OCI-LY3 (cell line): Measurements from ENCODE around the gene GHR.

Experiments
- H2AFZ ChIP-seq: fragments of 200-600, 300-600 bp; shearing (Covaris generic); 2 replicates; pipeline ENCODE4 v1.6.0; 2014; ENCODE audit warnings: antibody characterized with exemption, low read depth, low read length
- H3K27ac ChIP-seq: fragments of 200-600, 300-600 bp; sonication (generic); 2 replicates; pipeline ENCODE4 v1.5.1; 2014; ENCODE audit warnings: mild to moderate bottlenecking, low read length, moderate library complexity, mixed read lengths
- H3K27me3 ChIP-seq: fragments of 200-600, 300-600 bp; sonication (generic); 2 replicates; pipeline ENCODE4 v1.6.1; 2014; ENCODE audit warnings: low read depth, low read length, mixed read lengths
- H3K36me3 ChIP-seq: fragments of 200-600, 300-600 bp; sonication (generic); replicated peaks from 2 replicates; pipeline ENCODE3; 2014; ENCODE audit warnings: low read depth, low read length, mixed read lengths
- H3K4me1 ChIP-seq: fragments of 300-600, 200-600 bp; sonication (generic); 2 replicates; pipeline ENCODE4 v1.6.1; 2014; ENCODE audit warnings: low read length, mixed read lengths
- H3K4me2 ChIP-seq: fragments of 200-600, 300-600 bp; sonication (generic); 2 replicates; pipeline ENCODE4 v1.6.1; 2014; ENCODE audit warnings: low read length, mixed read lengths
- H3K4me3 ChIP-seq: fragments of 300-600, 200-600 bp; sonication (generic); 2 replicates; pipeline ENCODE4 v1.5.1; 2014; ENCODE audit warnings: antibody characterized with exemption, mild to moderate bottlenecking, low read length, moderate library complexity
- H3K79me2 ChIP-seq: fragments of 300-600, 200-600 bp; shearing (Covaris generic); 2 replicates; pipeline ENCODE4 v1.6.1; 2014; ENCODE audit warnings: mild to moderate bottlenecking, low read length, mixed read lengths
- H3K9ac ChIP-seq: fragments of 300-600, 200-600 bp; shearing (Covaris generic); 2 replicates; pipeline ENCODE4 v1.6.0; 2014; ENCODE audit warnings: mild to moderate bottlenecking, low read length, moderate library complexity
- H3K9me3 ChIP-seq: fragments of 200-600, 300-600 bp; shearing (Covaris generic); 2 replicates; pipeline ENCODE4 v1.6.1; 2014; ENCODE audit warnings: low read length, mixed read lengths; ENCODE audit not compliant: insufficient read depth
- H4K20me1 ChIP-seq: fragments of 200-600, 300-600 bp; sonication (generic); 2 replicates; pipeline ENCODE4 v1.6.1; 2016; ENCODE audit warnings: low read length, mixed read lengths; ENCODE audit not compliant: insufficient read depth
- EZH2phosphoT487 ChIP-seq: fragments of 200-600 bp; shearing (Covaris generic); IDR thresholded peaks from 2 replicates; pipeline ENCODE4 v1.6.1; 2018; ENCODE audit warnings: antibody characterized with exemption, mixed run types, low read depth
- TF ChIP-seq, protein P1 (sequence below): fragments of 200-600, 300-600 bp; sonication (generic); IDR thresholded peaks from 2 replicates; pipeline ENCODE4 v1.5.1; 2014; ENCODE audit warnings: antibody characterized with exemption, low read length, low read depth

The GHR gene

DNA sequence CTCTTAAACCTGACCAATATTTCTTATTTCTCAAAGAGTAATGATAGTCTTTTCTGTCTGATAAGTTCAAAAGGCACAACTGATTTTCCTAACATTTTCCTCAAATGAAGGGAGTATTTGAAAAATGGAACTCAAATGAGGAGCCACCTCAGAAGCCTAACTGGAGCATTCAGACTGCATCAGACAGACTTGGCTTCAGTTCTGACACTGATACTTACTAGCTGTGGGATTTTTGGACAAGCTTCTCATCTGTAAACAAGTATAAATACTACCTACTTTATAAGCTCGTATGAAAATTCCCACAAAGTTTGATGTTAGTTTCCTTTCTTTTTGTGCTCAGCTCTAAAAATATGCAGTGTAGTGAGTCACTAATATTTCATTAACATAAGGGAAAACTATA lies 225.7 kb downstream of the GHR start:
- Histone ChIP-seq H3K36me3 (no peaks in the 10 kb centered on the region), H3K4me1 (no peaks in the 10 kb centered on the region), H3K27ac (no peak overlapping the region), H3K4me3 (no peak overlapping the region), H3K9ac (no peak overlapping the region), H3K79me2 (no peaks in the 10 kb centered on the region), H3K27me3 (no peaks in the 10 kb centered on the region), H3K4me2 (no peak overlapping the region), H2AFZ (no peak overlapping the region), H3K9me3 (no peaks in the 10 kb centered on the region), H4K20me1 (no peaks in the 10 kb centered on the region)
- TF ChIP-seq, protein P1, sequence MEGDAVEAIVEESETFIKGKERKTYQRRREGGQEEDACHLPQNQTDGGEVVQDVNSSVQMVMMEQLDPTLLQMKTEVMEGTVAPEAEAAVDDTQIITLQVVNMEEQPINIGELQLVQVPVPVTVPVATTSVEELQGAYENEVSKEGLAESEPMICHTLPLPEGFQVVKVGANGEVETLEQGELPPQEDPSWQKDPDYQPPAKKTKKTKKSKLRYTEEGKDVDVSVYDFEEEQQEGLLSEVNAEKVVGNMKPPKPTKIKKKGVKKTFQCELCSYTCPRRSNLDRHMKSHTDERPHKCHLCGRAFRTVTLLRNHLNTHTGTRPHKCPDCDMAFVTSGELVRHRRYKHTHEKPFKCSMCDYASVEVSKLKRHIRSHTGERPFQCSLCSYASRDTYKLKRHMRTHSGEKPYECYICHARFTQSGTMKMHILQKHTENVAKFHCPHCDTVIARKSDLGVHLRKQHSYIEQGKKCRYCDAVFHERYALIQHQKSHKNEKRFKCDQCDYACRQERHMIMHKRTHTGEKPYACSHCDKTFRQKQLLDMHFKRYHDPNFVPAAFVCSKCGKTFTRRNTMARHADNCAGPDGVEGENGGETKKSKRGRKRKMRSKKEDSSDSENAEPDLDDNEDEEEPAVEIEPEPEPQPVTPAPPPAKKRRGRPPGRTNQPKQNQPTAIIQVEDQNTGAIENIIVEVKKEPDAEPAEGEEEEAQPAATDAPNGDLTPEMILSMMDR = no peak
- no peak for TF ChIP-seq EZH2phosphoT487

DNA sequence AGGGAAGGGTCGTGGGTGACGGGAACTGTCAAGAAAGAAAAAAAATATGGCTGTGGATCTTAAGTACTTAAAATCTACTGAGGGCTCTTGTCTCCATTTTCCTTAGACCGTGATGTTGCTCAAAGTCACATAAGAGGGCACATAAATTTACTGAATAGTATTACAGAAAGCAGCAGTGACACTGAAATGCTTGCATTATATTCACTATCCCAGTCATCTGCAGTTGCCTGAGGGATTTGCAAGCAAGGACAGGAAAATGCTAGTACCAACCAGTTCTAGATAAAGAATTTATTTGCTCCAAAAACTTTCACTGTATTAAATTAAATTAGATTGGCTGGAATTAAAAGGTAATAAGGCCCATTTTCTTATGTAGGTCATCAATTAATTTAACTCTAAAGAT lies 226.8 kb downstream of the GHR start:
- TF ChIP-seq EZH2phosphoT487 = no peak
- TF ChIP-seq, protein P1 = no peak
- Histone ChIP-seq H3K27ac (no peak overlapping the region), H3K4me3 (no peak overlapping the region), H3K27me3 (no peaks in the 10 kb centered on the region), H2AFZ (no peak overlapping the region), H4K20me1 (no peaks in the 10 kb centered on the region), H3K9me3 (no peaks in the 10 kb centered on the region), H3K79me2 (no peaks in the 10 kb centered on the region), H3K4me2 (no peak overlapping the region), H3K9ac (no peak overlapping the region), H3K4me1 (no peaks in the 10 kb centered on the region), H3K36me3 (no peaks in the 10 kb centered on the region)

DNA sequence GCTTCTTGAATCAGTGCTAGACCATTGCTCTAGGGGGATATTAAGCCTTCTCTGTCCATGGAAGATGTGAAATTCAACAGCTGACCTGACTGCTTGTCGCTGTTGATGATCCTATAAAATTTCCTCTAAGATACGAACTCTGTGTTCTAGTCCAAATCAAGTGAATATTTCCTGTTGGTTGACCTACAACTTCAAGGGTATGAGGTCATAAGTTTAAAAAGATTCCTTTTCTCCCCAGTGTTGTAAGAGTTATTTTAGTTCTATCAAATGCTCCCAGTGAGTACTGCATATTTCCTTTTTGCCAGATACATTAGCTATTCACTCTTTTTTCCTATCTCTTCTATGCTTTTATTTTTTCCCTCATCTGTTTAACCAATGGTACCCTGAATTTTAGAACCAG lies 230.5 kb downstream of the GHR start:
- H3K36me3 ChIP-seq = no peaks in the 10 kb centered on the region
- no peak overlapping the region for H3K4me3 ChIP-seq
- H3K79me2 ChIP-seq = no peaks in the 10 kb centered on the region
- TF ChIP-seq, protein P1 = no peak
- TF ChIP-seq EZH2phosphoT487 = no peak
- no peaks in the 10 kb centered on the region for H3K4me1 ChIP-seq
- no peaks in the 10 kb centered on the region for H3K27me3 ChIP-seq
- H3K4me2 ChIP-seq = no peak overlapping the region
- no peak overlapping the region for H3K27ac ChIP-seq
- H3K9ac ChIP-seq = no peak overlapping the region
- H3K9me3 ChIP-seq = no peaks in the 10 kb centered on the region
- no peak overlapping the region for H2AFZ ChIP-seq
- H4K20me1 ChIP-seq = no peaks in the 10 kb centered on the region

DNA sequence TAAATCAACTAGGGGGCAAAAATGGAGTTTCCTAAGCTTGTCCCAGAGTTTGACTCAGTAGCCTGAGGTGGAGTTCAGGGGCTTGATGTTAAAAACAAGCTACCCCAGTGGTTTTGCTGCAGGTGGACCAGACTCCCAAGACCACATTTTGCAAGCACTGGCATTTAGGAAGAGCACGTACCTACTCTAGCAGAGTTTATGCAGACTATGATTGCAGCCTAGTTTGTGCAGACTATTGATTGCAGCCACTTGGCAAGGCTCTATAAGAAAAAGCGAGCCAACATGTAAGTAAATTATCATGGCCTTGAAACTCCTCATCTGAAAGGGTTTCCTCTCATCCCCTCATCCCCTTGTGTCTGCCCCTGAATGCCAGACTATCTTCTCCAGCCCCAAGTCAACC lies 231.4 kb downstream of the GHR start:
- Histone ChIP-seq H3K27me3 (no peaks in the 10 kb centered on the region), H3K4me3 (no peak overlapping the region), H3K4me2 (no peak overlapping the region), H4K20me1 (no peaks in the 10 kb centered on the region), H3K79me2 (no peaks in the 10 kb centered on the region), H3K27ac (no peak overlapping the region), H3K4me1 (no peaks in the 10 kb centered on the region), H2AFZ (no peak overlapping the region), H3K9me3 (no peaks in the 10 kb centered on the region), H3K36me3 (no peaks in the 10 kb centered on the region), H3K9ac (no peak overlapping the region)
- no peak for TF ChIP-seq EZH2phosphoT487
- TF ChIP-seq, protein P1 = no peak
